GM23338 (cell line): ENCODE measurements around the gene ZNHIT6. TPM values are rescaled to one million over a fixed set of nuclear protein-coding genes. Genes with fewer than 3 reads are reported as not detected.

ENCODE experiments used
- ATAC-seq: fragments of 200-7000 bp; cut with Tn5 transposase; 3 replicates; pipeline ENCODE4 v1.9.1; 2020
- DNase-seq: peaks from one replicate; pipeline ENCODE4 v3.0.0-alpha.2; 2015; ENCODE audit warnings: low spot score
- H2AFZ ChIP-seq: fragments of 200-600 bp; sonication (generic); 2 replicates; pipeline ENCODE4 v1.8.0; 2016; ENCODE audit warnings: antibody characterized with exemption, mild to moderate bottlenecking, moderate library complexity
- H3F3A ChIP-seq: fragments of 200-600 bp; sonication (generic); replicated peaks from 2 replicates; pipeline ENCODE4 v1.8.0; 2017; ENCODE audit warnings: antibody characterized with exemption, mixed run types, low read depth
- H3K27ac ChIP-seq: fragments of 200-600 bp; sonication (generic); 2 replicates; pipeline ENCODE4 v1.6.1; 2016; ENCODE audit warnings: low read depth
- H3K27me3 ChIP-seq: fragments of 200-600 bp; sonication (generic); 2 replicates; pipeline ENCODE4 v1.8.0; 2016; ENCODE audit warnings: mild to moderate bottlenecking, mixed run types, moderate library complexity; ENCODE audit not compliant: insufficient read depth
- H3K36me3 ChIP-seq: fragments of 200-600 bp; sonication (generic); 2 replicates; pipeline ENCODE4 v1.8.0; 2016; ENCODE audit warnings: mild to moderate bottlenecking; ENCODE audit not compliant: insufficient read depth
- H3K4me1 ChIP-seq: fragments of 200-600 bp; sonication (generic); 2 replicates; pipeline ENCODE4 v1.8.0; 2016; ENCODE audit warnings: mild to moderate bottlenecking, moderate library complexity; ENCODE audit not compliant: insufficient read depth
- H3K4me2 ChIP-seq: fragments of 200-600 bp; sonication (generic); 2 replicates; pipeline ENCODE4 v1.7.1; 2017; ENCODE audit warnings: mixed run types
- H3K4me3 ChIP-seq: fragments of 200-600 bp; sonication (generic); 2 replicates; pipeline ENCODE4 v1.6.1; 2016; ENCODE audit warnings: mixed run types
- H3K79me2 ChIP-seq: fragments of 200-600 bp; sonication (generic); replicated peaks from 2 replicates; pipeline ENCODE4 v1.8.0; 2017; ENCODE audit warnings: mild to moderate bottlenecking; ENCODE audit not compliant: insufficient read depth
- H3K9me2 ChIP-seq: fragments of 200-600 bp; sonication (generic); 2 replicates; pipeline ENCODE4 v1.8.0; 2017; ENCODE audit not compliant: insufficient read depth
- H4K20me1 ChIP-seq: fragments of 200-600 bp; sonication (generic); replicated peaks from 2 replicates; pipeline ENCODE4 v1.8.0; 2017; ENCODE audit warnings: mild to moderate bottlenecking; ENCODE audit not compliant: insufficient read depth
- H3K27ac Mint-ChIP-seq: 2 replicates; pipeline ENCODE4 v1.8.0; 2020; ENCODE audit warnings: inconsistent platforms, mild to moderate bottlenecking, moderate library complexity, mixed read lengths
- H3K27me3 Mint-ChIP-seq: 3 replicates; pipeline ENCODE4 v1.8.0; 2022; ENCODE audit warnings: low read depth, mild to moderate bottlenecking, moderate library complexity, mixed read lengths, inconsistent platforms; ENCODE audit not compliant: insufficient read depth, poor library complexity
- H3K36me3 Mint-ChIP-seq: 3 replicates; pipeline ENCODE4 v1.8.0; 2021; ENCODE audit warnings: low read depth, mild to moderate bottlenecking, inconsistent platforms, moderate library complexity, mixed read lengths
- H3K4me1 Mint-ChIP-seq: 3 replicates; pipeline ENCODE4 v1.8.0; 2020; ENCODE audit warnings: mild to moderate bottlenecking, inconsistent platforms, mixed read lengths
- H3K4me3 Mint-ChIP-seq: 3 replicates; pipeline ENCODE4 v1.8.0; 2021; ENCODE audit warnings: moderate library complexity, mild to moderate bottlenecking, inconsistent platforms, mixed read lengths
- H3K9me3 Mint-ChIP-seq: 3 replicates; pipeline ENCODE4 v1.8.0; 2020; ENCODE audit warnings: moderate library complexity, mild to moderate bottlenecking, inconsistent platforms, mixed read lengths
- CREB1 ChIP-seq: fragments of 250-450 bp; sonication (Bioruptor Pico); IDR thresholded peaks from 2 replicates; pipeline ENCODE4 v1.5.0; 2020; ENCODE audit warnings: low read depth, mild to moderate bottlenecking, moderate library complexity
- EZH2 ChIP-seq: fragments of 200-600 bp; sonication (generic); IDR thresholded peaks from one replicate; pipeline ENCODE4 v1.8.0; 2017; ENCODE audit warnings: antibody characterized with exemption, mild to moderate bottlenecking, low read depth; ENCODE audit not compliant: unreplicated experiment
- EZH2phosphoT487 ChIP-seq: fragments of 200-600 bp; sonication (generic); IDR thresholded peaks from one replicate; pipeline ENCODE4 v1.8.1; 2018; ENCODE audit warnings: antibody characterized with exemption; ENCODE audit not compliant: unreplicated experiment
- JUNB ChIP-seq: IDR thresholded peaks from one replicate; pipeline ENCODE4 v1.6.1; 2016; ENCODE audit warnings: antibody characterized with exemption; ENCODE audit not compliant: unreplicated experiment
- NANOG ChIP-seq: IDR thresholded peaks from 2 replicates; pipeline ENCODE4 v1.6.1; 2016; ENCODE audit warnings: antibody characterized with exemption, borderline replicate concordance
- POLR2AphosphoS5 ChIP-seq: IDR thresholded peaks from 2 replicates; pipeline ENCODE4 v1.6.1; 2016; ENCODE audit warnings: antibody characterized with exemption, low read depth
- STAT1 ChIP-seq: IDR thresholded peaks from one replicate; pipeline ENCODE4 v1.6.1; 2016; ENCODE audit warnings: antibody characterized with exemption; ENCODE audit not compliant: unreplicated experiment
- ZNF114 ChIP-seq: fragments of 250-450 bp; sonication (Bioruptor Pico); IDR thresholded peaks from 2 replicates; pipeline ENCODE4 v1.5.0; 2020; ENCODE audit warnings: mild to moderate bottlenecking, moderate library complexity
- ZNF331 ChIP-seq: fragments of 250-450 bp; sonication (Bioruptor Pico); IDR thresholded peaks from 2 replicates; pipeline ENCODE4 v1.5.0; 2020; ENCODE audit warnings: low read depth, mild to moderate bottlenecking, moderate library complexity
- polyA plus RNA-seq: library from polyadenylated mRNA; unstranded; fragments of >200 nt; fragmentation: Nextera tagmentation; extraction: Ambion mirVana; gene quantifications from 2 replicates; pipeline ENCODE4 v1.2.1, GENCODE V29; 2016
- total RNA-seq: library from RNA; depleted of rRNA; stranded (reverse); fragments of >200 nt; shearing (Covaris generic); gene quantifications from 2 replicates; pipeline ENCODE4 v1.2.3, GENCODE V29; 2014
- TF ChIP-seq, protein P1 (sequence below): IDR thresholded peaks from one replicate; pipeline ENCODE4 v1.6.1; 2018; ENCODE audit warnings: antibody characterized with exemption; ENCODE audit not compliant: unreplicated experiment
- TF ChIP-seq, protein P2 (sequence below): fragments of 250-450 bp; sonication (Bioruptor Pico); IDR thresholded peaks from 2 replicates; pipeline ENCODE4 v1.5.0; 2020; ENCODE audit warnings: mild to moderate bottlenecking, moderate library complexity
- TF ChIP-seq, protein P3 (sequence below): IDR thresholded peaks from 2 replicates; pipeline ENCODE4 v1.6.1; 2016; ENCODE audit warnings: antibody characterized with exemption
- TF ChIP-seq, protein P4 (sequence below), 2 experiments: fragments of 200-600 bp in 1 of 2; sonication (generic) in 1 of 2; conservative IDR thresholded peaks; 2 replicates each; pipeline versions ENCODE4 v1.5.1 to v1.6.1; 2016 to 2017; ENCODE audit warnings: antibody characterized with exemption in 2 of 2, low read depth in 2 of 2, mild to moderate bottlenecking in 2 of 2, moderate library complexity in 1 of 2

Gene ZNHIT6
- total and polyA plus RNA-seq, 2 experiments from 2014 or later: 17.3 to 20.9 TPM

DNA sequence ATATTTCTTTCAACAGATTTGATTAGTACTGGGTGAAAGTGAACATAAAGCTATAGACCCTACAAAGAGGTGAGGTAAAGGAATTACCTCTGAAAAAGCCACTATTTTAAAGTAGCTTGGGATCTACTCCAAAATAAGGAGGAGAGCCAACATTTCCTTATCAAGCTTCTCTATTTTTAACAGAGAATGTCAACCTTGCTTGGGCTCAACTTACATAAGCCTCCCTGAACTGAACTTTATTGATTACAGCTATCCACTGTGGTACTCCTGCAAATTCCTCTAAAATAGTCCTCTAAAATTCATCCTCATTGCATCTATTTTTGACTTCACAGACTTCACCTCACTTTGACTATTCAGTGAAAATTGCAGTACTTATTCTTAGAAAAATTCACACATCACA, 10.3 kb downstream of the ZNHIT6 start:
- Histone ChIP-seq H3F3A (no peaks in the 10 kb centered on the region), H3K79me2 (peaks cover 27% of the 10 kb centered on the region), H3K4me3 (no peak overlapping the region), H3K27me3 (no peaks in the 10 kb centered on the region), H3K4me1 (no peaks in the 10 kb centered on the region), H3K36me3 (no peaks in the 10 kb centered on the region; the same call in 1 of the 2 replicates), H3K9me2 (no peaks in the 10 kb centered on the region), H3K27ac (no peak overlapping the region), H4K20me1 (no peaks in the 10 kb centered on the region), H3K4me2 (no peak overlapping the region), H2AFZ (no peak overlapping the region)
- Mint-ChIP-seq H3K27me3 (no peaks in the 10 kb centered on the region), H3K4me3 (no peak overlapping the region), H3K4me1 (no peaks in the 10 kb centered on the region), H3K36me3 (peaks cover 43% of the 10 kb centered on the region; the same call in 2 of the 3 replicates), H3K27ac (no peak overlapping the region), H3K9me3 (no peaks in the 10 kb centered on the region)
- TF ChIP-seq, protein P1, sequence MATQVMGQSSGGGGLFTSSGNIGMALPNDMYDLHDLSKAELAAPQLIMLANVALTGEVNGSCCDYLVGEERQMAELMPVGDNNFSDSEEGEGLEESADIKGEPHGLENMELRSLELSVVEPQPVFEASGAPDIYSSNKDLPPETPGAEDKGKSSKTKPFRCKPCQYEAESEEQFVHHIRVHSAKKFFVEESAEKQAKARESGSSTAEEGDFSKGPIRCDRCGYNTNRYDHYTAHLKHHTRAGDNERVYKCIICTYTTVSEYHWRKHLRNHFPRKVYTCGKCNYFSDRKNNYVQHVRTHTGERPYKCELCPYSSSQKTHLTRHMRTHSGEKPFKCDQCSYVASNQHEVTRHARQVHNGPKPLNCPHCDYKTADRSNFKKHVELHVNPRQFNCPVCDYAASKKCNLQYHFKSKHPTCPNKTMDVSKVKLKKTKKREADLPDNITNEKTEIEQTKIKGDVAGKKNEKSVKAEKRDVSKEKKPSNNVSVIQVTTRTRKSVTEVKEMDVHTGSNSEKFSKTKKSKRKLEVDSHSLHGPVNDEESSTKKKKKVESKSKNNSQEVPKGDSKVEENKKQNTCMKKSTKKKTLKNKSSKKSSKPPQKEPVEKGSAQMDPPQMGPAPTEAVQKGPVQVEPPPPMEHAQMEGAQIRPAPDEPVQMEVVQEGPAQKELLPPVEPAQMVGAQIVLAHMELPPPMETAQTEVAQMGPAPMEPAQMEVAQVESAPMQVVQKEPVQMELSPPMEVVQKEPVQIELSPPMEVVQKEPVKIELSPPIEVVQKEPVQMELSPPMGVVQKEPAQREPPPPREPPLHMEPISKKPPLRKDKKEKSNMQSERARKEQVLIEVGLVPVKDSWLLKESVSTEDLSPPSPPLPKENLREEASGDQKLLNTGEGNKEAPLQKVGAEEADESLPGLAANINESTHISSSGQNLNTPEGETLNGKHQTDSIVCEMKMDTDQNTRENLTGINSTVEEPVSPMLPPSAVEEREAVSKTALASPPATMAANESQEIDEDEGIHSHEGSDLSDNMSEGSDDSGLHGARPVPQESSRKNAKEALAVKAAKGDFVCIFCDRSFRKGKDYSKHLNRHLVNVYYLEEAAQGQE: no peak
- TF ChIP-seq, protein P2, sequence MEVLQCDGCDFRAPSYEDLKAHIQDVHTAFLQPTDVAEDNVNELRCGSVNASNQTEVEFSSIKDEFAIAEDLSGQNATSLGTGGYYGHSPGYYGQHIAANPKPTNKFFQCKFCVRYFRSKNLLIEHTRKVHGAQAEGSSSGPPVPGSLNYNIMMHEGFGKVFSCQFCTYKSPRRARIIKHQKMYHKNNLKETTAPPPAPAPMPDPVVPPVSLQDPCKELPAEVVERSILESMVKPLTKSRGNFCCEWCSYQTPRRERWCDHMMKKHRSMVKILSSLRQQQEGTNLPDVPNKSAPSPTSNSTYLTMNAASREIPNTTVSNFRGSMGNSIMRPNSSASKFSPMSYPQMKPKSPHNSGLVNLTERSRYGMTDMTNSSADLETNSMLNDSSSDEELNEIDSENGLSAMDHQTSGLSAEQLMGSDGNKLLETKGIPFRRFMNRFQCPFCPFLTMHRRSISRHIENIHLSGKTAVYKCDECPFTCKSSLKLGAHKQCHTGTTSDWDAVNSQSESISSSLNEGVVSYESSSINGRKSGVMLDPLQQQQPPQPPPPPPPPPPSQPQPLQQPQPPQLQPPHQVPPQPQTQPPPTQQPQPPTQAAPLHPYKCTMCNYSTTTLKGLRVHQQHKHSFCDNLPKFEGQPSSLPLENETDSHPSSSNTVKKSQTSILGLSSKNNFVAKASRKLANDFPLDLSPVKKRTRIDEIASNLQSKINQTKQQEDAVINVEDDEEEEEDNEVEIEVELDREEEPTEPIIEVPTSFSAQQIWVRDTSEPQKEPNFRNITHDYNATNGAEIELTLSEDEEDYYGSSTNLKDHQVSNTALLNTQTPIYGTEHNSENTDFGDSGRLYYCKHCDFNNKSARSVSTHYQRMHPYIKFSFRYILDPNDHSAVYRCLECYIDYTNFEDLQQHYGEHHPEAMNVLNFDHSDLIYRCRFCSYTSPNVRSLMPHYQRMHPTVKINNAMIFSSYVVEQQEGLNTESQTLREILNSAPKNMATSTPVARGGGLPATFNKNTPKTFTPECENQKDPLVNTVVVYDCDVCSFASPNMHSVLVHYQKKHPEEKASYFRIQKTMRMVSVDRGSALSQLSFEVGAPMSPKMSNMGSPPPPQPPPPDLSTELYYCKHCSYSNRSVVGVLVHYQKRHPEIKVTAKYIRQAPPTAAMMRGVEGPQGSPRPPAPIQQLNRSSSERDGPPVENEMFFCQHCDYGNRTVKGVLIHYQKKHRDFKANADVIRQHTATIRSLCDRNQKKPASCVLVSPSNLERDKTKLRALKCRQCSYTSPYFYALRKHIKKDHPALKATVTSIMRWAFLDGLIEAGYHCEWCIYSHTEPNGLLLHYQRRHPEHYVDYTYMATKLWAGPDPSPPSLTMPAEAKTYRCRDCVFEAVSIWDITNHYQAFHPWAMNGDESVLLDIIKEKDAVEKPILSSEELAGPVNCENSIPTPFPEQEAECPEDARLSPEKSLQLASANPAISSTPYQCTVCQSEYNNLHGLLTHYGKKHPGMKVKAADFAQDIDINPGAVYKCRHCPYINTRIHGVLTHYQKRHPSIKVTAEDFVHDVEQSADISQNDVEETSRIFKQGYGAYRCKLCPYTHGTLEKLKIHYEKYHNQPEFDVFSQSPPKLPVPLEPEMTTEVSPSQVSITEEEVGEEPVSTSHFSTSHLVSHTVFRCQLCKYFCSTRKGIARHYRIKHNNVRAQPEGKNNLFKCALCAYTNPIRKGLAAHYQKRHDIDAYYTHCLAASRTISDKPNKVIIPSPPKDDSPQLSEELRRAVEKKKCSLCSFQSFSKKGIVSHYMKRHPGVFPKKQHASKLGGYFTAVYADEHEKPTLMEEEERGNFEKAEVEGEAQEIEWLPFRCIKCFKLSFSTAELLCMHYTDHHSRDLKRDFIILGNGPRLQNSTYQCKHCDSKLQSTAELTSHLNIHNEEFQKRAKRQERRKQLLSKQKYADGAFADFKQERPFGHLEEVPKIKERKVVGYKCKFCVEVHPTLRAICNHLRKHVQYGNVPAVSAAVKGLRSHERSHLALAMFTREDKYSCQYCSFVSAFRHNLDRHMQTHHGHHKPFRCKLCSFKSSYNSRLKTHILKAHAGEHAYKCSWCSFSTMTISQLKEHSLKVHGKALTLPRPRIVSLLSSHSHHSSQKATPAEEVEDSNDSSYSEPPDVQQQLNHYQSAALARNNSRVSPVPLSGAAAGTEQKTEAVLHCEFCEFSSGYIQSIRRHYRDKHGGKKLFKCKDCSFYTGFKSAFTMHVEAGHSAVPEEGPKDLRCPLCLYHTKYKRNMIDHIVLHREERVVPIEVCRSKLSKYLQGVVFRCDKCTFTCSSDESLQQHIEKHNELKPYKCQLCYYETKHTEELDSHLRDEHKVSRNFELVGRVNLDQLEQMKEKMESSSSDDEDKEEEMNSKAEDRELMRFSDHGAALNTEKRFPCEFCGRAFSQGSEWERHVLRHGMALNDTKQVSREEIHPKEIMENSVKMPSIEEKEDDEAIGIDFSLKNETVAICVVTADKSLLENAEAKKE (CRISPR knock-in tag): no peak
- TF ChIP-seq, protein P3, sequence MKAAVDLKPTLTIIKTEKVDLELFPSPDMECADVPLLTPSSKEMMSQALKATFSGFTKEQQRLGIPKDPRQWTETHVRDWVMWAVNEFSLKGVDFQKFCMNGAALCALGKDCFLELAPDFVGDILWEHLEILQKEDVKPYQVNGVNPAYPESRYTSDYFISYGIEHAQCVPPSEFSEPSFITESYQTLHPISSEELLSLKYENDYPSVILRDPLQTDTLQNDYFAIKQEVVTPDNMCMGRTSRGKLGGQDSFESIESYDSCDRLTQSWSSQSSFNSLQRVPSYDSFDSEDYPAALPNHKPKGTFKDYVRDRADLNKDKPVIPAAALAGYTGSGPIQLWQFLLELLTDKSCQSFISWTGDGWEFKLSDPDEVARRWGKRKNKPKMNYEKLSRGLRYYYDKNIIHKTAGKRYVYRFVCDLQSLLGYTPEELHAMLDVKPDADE: no peak
- no peak for TF ChIP-seq STAT1
- TF ChIP-seq, protein P4, sequence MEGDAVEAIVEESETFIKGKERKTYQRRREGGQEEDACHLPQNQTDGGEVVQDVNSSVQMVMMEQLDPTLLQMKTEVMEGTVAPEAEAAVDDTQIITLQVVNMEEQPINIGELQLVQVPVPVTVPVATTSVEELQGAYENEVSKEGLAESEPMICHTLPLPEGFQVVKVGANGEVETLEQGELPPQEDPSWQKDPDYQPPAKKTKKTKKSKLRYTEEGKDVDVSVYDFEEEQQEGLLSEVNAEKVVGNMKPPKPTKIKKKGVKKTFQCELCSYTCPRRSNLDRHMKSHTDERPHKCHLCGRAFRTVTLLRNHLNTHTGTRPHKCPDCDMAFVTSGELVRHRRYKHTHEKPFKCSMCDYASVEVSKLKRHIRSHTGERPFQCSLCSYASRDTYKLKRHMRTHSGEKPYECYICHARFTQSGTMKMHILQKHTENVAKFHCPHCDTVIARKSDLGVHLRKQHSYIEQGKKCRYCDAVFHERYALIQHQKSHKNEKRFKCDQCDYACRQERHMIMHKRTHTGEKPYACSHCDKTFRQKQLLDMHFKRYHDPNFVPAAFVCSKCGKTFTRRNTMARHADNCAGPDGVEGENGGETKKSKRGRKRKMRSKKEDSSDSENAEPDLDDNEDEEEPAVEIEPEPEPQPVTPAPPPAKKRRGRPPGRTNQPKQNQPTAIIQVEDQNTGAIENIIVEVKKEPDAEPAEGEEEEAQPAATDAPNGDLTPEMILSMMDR (conservative IDR thresholded peaks at IDR 0.05; ENCODE audit: low read depth in 2 of 2): no peak
- no peak for TF ChIP-seq EZH2
- TF ChIP-seq ZNF114 (CRISPR knock-in tag): no peak
- no peak for TF ChIP-seq ZNF331 (CRISPR knock-in tag)
- TF ChIP-seq POLR2AphosphoS5: no peak
- no peak for TF ChIP-seq CREB1 (CRISPR knock-in tag)
- no peak for TF ChIP-seq EZH2phosphoT487
- no peak for TF ChIP-seq JUNB
- TF ChIP-seq NANOG: no peak
- ATAC-seq: no peak
- DNase-seq: no peak
